Dendritic cell treated with granulocyte-macrophage colony-stimulating factor and Interleukin-4, amounts not matched to agents 40 ng/mL and 50 ng/mL, for 4 days (primary cell): ENCODE data around the gene SYCP2L.
A peak's percentile ranks its signal among the peaks of the same experiment; 100 is the strongest.
"Not testable (repeated sequence)": the region's sequence is repeated elsewhere in the genome, so short reads cannot be mapped to it uniquely, and the experiment has no call there.

Source experiments
- H3K27ac Mint-ChIP-seq: one replicate; pipeline ENCODE4 v1.8.0; 2022; ENCODE audit warnings: mild to moderate bottlenecking, mixed read lengths
- H3K27me3 Mint-ChIP-seq: one replicate; pipeline ENCODE4 v1.8.0; 2022; ENCODE audit warnings: mild to moderate bottlenecking, mixed read lengths
- H3K36me3 Mint-ChIP-seq: one replicate; pipeline ENCODE4 v1.8.0; 2022; ENCODE audit warnings: low read depth, mixed read lengths
- H3K4me1 Mint-ChIP-seq: one replicate; pipeline ENCODE4 v1.8.0; 2022; ENCODE audit warnings: low read depth, mixed read lengths
- H3K4me3 Mint-ChIP-seq: one replicate; pipeline ENCODE4 v1.8.0; 2022; ENCODE audit warnings: mild to moderate bottlenecking, moderate library complexity, mixed read lengths
- H3K9me3 Mint-ChIP-seq: one replicate; pipeline ENCODE4 v1.8.0; 2022; ENCODE audit warnings: mixed read lengths
- intact Hi-C: fragments of 100-400 bp; cut with micrococcal nuclease; formaldehyde crosslinking; loops from one replicate; pipeline ENCODE4 v1.15.0; 2022

The SYCP2L gene

DNA sequence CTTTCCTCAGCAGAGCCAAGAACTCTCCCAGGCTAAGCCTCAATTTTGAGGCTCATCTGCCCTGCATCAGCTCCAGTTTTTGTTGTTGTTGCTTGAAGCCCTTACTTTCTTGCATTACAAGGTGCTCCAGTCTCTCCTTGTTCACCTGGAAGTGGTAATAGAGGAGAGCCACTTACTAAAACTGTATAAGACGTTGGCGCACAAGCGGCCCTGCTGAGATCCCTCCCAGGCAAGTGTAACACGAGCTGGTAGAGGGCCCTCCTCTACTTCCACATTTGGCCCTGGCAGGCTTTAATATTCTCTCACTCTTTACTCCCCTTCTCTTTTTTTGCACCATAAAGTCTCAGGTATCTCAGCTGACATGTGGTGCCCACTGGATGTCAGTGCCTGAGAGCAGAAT is 24.5 kb upstream of the SYCP2L start:
- Mint-ChIP-seq H3K27ac (no peak overlapping the region), H3K9me3 (no peaks in the 10 kb centered on the region), H3K27me3 (peaks cover 6% of the 10 kb centered on the region), H3K4me1 (no peaks in the 10 kb centered on the region), H3K4me3 (no peak overlapping the region), H3K36me3 (no peaks in the 10 kb centered on the region)
- intact Hi-C loops = no loop called here

DNA sequence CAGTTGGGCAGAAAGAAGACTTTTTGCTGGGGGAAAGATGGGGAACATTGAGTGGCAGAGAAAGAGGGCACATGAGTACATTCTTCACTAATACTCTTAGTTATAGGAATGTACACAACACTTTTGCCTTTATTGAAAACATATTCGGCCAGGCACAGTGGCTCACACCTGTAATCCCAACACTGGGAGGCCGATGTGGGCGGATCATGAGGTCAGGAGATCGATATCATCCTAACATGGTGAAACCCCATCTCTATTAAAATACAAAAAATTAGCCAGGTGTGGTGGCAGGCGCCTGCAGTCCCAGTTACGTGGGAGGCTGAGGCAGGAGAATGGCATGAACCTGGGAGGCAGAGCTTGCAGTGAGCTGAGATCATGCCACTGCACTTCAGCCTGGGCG is 23.8 kb upstream of the SYCP2L start:
- H3K4me1 Mint-ChIP-seq, H3K27me3 Mint-ChIP-seq, H3K27ac Mint-ChIP-seq, intact Hi-C loops, H3K4me3 Mint-ChIP-seq, H3K9me3 Mint-ChIP-seq, H3K36me3 Mint-ChIP-seq: not testable (repeated sequence)

DNA sequence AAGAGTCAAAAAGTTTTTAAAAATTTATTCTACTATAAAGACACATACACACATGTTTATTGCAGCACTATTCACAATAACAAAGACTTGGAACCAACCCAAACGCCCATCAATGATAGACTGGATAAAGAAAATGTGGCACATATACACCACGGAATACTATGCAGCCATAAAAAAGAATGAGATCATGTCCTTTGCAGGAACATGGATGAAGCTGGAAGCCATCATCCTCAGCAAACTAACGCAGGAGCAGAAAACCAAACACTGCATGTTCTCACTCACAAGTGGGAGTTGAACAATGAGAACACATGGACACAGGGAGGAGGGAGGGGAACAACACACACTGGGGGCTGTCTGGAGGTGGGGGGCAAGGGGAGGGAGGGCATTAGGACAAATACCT is 20.1 kb upstream of the SYCP2L start:
- H3K27ac Mint-ChIP-seq, H3K36me3 Mint-ChIP-seq, intact Hi-C loops, H3K4me1 Mint-ChIP-seq, H3K9me3 Mint-ChIP-seq, H3K27me3 Mint-ChIP-seq, H3K4me3 Mint-ChIP-seq: not testable (repeated sequence)

DNA sequence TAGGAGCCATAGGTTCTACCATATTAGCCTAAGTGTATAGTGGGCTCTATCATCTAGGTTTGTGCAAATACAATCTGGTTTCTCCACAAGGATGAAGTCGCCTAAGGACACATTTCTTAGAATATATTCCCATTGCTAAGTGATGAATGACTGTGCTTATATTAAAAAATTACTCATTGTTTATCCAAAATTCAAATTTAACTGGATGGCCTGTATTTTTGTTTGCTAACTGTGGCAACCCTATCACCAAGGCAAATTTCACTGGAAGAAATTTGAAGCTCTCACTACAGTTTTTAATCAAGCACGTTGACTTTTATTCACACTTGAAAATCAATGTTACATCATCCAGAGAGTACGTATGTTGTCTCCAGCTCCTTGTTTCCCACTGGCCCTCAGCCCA is 18.9 kb upstream of the SYCP2L start:
- intact Hi-C loops = no loop called here
- Mint-ChIP-seq H3K9me3 (no peaks in the 10 kb centered on the region), H3K36me3 (no peaks in the 10 kb centered on the region)

DNA sequence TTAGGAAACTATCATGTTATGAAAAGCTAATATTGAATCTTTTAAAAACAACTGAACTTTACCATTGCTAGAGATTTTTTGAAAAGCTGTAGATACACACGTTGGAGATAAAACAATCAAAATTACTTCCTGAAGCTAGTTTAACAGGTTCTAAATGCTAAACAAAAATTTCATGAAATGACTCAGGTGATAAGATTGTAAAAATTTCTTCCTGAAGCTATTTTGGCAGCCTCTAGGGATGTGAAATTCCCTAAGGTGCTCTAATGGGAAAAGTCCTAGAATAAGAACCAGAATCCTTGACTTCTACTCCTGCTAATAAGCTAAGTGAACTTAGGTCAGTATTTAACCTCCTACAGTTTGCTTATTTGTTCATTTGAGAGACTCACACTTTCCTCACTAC is 13.5 kb upstream of the SYCP2L start:
- H3K4me3 Mint-ChIP-seq = no peak overlapping the region
- intact Hi-C loops = no loop called here
- no peak overlapping the region for H3K27ac Mint-ChIP-seq
- H3K9me3 Mint-ChIP-seq = no peaks in the 10 kb centered on the region
- peaks cover 19% of the 10 kb centered on the region for H3K27me3 Mint-ChIP-seq
- H3K36me3 Mint-ChIP-seq = no peaks in the 10 kb centered on the region
- H3K4me1 Mint-ChIP-seq = no peaks in the 10 kb centered on the region

More for the DNA sequence above, 18.9 kb upstream of the SYCP2L start:
- no peak overlapping the region for H3K4me3 Mint-ChIP-seq
- H3K27me3 Mint-ChIP-seq = peaks cover 6% of the 10 kb centered on the region
- H3K4me1 Mint-ChIP-seq = no peaks in the 10 kb centered on the region
- H3K27ac Mint-ChIP-seq = no peak overlapping the region

DNA sequence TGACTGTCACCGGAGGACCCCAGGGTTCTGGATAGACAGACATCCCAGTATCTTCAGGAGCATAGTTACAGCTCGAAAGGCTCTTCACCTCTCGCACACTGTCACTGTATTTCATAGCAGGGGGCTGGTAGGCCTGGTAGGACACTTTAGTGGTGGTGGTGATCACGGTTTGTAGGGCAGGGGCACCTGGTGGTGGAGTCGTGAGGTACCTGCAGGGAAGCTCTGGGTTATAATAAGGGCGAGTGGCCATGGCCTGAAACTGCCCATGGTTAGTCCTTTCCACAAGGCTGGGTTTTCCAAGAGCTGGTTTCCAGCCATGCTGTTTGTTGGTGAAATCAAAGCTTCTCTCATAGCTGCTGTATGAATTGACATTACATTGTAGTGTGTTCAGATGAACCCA is 12.6 kb upstream of the SYCP2L start:
- Mint-ChIP-seq H3K27ac (no peak overlapping the region), H3K36me3 (no peaks in the 10 kb centered on the region), H3K4me1 (no peaks in the 10 kb centered on the region), H3K27me3 (peaks cover 22% of the 10 kb centered on the region), H3K4me3 (no peak overlapping the region), H3K9me3 (no peaks in the 10 kb centered on the region)
- intact Hi-C loops = no loop called here

DNA sequence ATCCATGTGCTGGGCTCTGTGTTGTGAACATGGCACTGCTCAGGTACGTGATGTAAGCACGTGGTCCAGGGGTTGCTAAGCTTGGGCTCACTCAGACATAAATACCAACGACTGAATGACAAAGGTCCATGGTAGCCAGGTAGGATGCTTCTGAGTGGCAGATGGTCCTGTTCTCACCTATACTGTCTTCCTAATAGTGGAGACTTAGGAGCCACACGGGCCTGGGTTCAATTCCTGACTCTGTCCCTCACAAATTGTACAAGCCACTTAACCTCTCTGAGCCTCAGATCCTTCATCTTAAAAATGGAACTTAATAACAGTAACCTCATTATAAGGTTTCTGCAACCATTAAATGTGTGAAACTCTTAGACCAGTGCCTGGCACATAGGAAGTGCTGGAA is 11.8 kb upstream of the SYCP2L start:
- intact Hi-C loops = no loop called here
- no peak overlapping the region for H3K27ac Mint-ChIP-seq
- no peaks in the 10 kb centered on the region for H3K4me1 Mint-ChIP-seq
- H3K9me3 Mint-ChIP-seq = no peaks in the 10 kb centered on the region
- no peak overlapping the region for H3K4me3 Mint-ChIP-seq
- H3K27me3 Mint-ChIP-seq = peaks cover 28% of the 10 kb centered on the region
- H3K36me3 Mint-ChIP-seq = no peaks in the 10 kb centered on the region

DNA sequence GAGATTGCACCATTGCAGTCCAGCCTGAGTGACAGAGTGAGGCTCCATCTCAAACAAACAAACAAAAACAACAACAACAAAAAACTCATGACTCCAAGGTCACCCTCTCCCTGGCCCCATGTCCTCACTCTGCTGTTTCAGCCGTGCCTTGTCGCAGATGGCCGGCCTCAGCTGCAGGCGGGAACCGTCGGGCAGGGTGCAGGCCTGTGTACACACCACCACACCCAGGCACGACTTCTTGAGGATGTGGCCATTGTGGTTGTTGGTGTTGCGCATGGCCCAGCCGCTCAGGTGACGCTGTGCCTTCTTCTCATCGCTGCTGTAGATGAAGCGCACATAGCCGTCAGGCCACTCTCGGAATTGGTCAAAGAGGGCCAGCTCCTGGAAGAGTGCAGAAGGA is 9.8 kb upstream of the SYCP2L start:
- H3K36me3 Mint-ChIP-seq = no peaks in the 10 kb centered on the region
- no peak overlapping the region for H3K27ac Mint-ChIP-seq
- H3K4me1 Mint-ChIP-seq = peaks cover 6% of the 10 kb centered on the region
- H3K9me3 Mint-ChIP-seq = no peaks in the 10 kb centered on the region
- no peak overlapping the region for H3K4me3 Mint-ChIP-seq
- peaks cover 45% of the 10 kb centered on the region for H3K27me3 Mint-ChIP-seq
- intact Hi-C loops = no loop called here

DNA sequence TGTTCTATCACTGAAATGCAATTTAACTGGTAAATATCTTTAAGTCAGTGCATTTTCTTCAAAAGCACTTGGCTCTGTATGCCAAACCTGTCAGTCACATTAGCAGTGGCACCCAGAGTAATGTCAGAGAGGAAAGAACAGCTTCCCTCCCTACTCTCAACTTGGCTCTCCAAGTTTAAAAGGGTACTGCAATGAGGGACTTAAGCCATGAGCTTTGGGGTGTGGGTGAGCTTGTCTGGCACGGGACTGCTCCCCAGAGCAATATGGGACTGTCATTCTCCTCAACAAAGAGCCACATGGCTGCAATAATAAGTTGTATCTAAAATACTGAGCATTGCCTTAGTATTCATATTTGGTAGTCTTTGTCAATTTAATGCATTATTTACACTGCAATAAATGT is 9.0 kb upstream of the SYCP2L start:
- intact Hi-C loops = no loop called here
- Mint-ChIP-seq H3K27ac (no peak overlapping the region), H3K27me3 (peaks cover 53% of the 10 kb centered on the region), H3K4me1 (peaks cover 15% of the 10 kb centered on the region), H3K4me3 (no peak overlapping the region), H3K9me3 (no peaks in the 10 kb centered on the region), H3K36me3 (no peaks in the 10 kb centered on the region)

DNA sequence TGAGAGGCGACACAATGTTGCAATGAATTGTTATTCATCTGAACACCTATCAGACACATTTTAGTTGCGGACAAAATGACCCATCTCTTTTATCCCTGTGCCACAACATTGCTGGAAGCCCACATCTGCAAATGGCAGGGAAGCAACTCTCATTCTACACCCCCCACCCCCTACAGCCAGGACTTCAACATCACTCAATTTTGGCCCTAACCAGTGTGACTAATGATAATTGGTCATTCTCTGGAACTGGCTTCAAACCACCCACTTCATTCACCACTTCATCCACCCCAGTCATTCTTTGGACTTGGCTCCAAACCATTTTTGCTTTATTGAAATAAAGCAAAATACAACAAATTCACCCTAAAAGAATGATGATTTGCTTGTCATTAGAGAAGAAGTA is 6.5 kb upstream of the SYCP2L start:
- H3K36me3 Mint-ChIP-seq = no peaks in the 10 kb centered on the region
- intact Hi-C loops = no loop called here
- H3K27ac Mint-ChIP-seq = no peak overlapping the region
- no peaks in the 10 kb centered on the region for H3K9me3 Mint-ChIP-seq
- no peak overlapping the region for H3K4me3 Mint-ChIP-seq
- peaks cover 63% of the 10 kb centered on the region for H3K27me3 Mint-ChIP-seq
- peaks cover 22% of the 10 kb centered on the region for H3K4me1 Mint-ChIP-seq

DNA sequence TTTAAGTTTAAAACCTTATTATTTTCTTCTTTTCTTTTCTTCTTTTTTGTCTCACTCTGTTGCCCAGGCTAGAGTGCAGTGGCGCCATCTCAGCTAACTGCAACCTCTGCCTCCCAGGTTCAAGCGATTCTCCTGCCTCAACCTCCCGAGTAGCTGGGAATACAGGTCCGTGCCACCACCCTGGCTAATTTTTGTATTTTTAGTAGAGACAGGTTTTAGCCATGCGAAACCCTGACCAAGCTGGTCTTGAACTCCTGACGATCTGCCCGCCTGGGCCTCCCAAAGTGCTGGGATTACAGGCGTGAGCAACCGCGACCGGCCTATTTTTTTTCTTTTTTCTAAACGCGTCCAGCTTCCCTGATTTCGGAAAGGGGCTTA is 4.6 kb upstream of the SYCP2L start:
- H3K36me3 Mint-ChIP-seq, H3K27ac Mint-ChIP-seq, intact Hi-C loops, H3K9me3 Mint-ChIP-seq: not testable (repeated sequence)
- Mint-ChIP-seq H3K4me1 (peaks cover 22% of the 10 kb centered on the region), H3K27me3 (peaks cover 78% of the 10 kb centered on the region), H3K4me3 (peak overlapping the region; percentile 4)

DNA sequence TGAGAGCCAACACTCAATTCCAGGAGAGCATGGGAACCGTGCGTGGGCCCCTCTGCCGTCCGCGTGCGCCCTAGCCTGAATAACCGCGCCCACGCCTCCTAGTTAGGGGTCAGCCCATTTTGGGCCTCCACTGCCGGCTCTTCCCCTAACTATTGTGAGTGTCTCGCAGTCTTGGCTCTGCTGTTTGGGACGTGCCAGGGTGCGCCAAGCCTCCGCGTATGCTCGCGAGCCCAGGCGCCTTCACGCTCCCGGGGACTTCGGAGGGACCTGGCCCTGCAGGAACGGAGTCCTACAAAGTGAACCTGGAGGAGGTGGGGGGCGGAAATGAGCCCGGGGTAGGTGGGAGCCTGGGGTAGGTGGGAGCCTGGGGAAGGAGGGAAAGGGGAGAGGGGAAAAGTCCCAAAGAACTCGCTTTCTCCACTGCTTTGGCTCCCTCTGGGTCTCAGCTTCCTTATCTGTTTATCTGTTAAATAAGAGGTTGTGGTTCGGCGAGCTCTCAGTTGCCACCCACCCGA is 4.1 kb upstream of the SYCP2L start:
- H3K36me3 Mint-ChIP-seq = no peaks in the 10 kb centered on the region
- peaks cover 22% of the 10 kb centered on the region for H3K4me1 Mint-ChIP-seq
- intact Hi-C loops = no loop called here
- no peak overlapping the region for H3K27ac Mint-ChIP-seq
- H3K9me3 Mint-ChIP-seq = no peaks in the 10 kb centered on the region
- H3K4me3 Mint-ChIP-seq = peak overlapping the region; percentile 4
- H3K27me3 Mint-ChIP-seq = peaks cover 82% of the 10 kb centered on the region

DNA sequence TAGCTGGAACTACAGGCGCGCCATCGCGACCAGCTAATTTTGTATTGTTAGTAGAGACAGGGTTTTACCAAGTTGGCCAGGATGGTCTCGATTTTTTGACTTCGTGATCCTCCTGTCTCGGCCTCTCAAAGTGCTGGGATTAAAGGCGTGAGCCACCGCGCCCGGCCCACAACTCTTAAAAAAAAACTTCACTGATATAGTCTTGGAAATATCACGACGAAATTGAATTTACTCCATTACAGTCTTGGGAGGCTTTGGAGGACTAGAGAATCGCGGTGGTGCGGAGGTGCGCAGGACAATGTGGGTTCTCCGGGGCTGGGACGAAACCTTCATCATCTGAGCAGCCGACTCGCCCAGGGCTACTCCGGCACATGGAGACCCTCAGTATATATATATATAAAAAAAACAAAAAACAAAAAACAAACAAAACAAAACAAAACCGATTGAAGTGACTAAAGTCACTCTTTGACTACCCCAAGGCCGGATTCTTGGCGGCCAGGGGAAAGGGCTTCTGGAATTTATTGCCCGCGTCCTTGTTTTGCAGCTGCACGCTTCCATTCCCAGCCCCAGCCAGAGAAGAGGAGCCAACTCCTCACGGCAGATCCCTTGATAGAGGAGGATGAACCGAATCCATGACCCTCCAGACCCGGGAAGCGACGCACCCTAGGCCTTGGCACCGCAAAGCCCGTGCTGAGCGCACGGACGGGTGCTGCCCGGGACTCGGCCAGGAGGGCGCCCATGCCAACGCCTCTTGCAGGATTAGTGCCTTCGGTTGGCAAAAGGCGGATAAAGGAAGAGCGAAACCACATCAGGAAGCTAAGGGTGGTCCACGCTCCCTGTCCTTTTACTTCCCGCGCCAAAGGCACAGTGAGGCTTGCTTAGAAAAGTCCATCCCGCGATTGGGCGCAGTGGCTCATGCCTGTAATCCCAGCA is 3.3 kb upstream of the SYCP2L start:
- intact Hi-C loops = no loop called here
- Mint-ChIP-seq H3K36me3 (no peaks in the 10 kb centered on the region), H3K4me3 (no peak overlapping the region), H3K27me3 (peaks cover 84% of the 10 kb centered on the region), H3K4me1 (peaks cover 27% of the 10 kb centered on the region), H3K27ac (no peak overlapping the region), H3K9me3 (no peaks in the 10 kb centered on the region)

DNA sequence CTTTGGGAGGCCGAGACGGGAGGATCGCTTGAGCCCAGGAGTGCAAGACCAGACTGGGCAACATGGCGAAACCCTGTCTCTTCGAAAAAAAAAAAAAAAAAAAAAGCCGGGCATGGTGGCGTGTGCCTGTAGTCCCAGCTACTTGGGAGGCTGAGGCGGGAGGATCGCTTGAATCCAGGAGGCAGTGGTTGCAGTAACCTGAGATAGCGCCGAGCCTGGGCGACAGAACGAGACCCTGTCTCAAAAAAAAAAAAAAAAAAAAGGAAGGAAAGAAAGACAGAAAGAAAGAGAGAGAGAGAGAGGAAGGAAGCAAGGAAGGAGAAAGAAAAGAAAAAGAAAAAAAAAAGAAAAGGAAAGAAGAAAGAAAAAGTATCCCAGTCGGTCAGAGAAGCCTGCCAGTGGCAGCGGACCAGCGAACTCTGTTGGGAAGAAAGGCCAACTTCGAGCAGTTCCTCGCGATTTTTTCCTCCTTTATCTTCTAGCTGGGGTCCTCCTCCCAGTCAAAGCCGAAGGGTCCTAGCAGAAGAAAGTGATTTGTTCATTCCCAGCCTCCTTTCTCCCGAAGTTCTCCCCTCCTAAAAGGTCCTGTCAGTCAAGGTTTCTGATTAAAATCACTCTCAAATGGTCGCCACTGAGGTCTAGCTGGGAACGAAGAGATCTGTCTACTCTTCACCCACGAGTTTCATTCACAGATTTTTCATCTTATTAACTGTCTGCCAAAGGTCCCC is 2.4 kb upstream of the SYCP2L start:
- intact Hi-C loops = no loop called here
- Mint-ChIP-seq H3K36me3 (no peaks in the 10 kb centered on the region), H3K9me3 (no peaks in the 10 kb centered on the region), H3K27me3 (peaks cover 81% of the 10 kb centered on the region), H3K27ac (no peak overlapping the region), H3K4me3 (no peak overlapping the region), H3K4me1 (peaks cover 35% of the 10 kb centered on the region)
